Measurements from ENCODE around the gene COL4A5.
A peak's percentile ranks its signal among the peaks of the same experiment; 100 is the strongest.
"Not testable (repeated sequence)": the region's sequence is repeated elsewhere in the genome, so short reads cannot be mapped to it uniquely, and the experiment has no call there.

The COL4A5 gene

GRCh38 chrX:108453841-108454240 lies 14.2 kb downstream of the COL4A5 start:
- DNase-seq (ENCODE audit: low read depth, low spot score) = no peak

- DNase-seq (ENCODE audit: low read depth, low spot score) = no peak
These were observed 17.4 kb downstream of the COL4A5 start for GRCh38 chrX:108456971-108457477.

- no peak for DNase-seq (ENCODE audit: low read depth, low spot score)
These were observed 25.0 kb downstream of the COL4A5 start for GRCh38 chrX:108464604-108465003.

- DNase-seq (ENCODE audit: low read depth, low spot score) = no peak
These were observed 28.8 kb downstream of the COL4A5 start for GRCh38 chrX:108468486-108468885.

- DNase-seq (ENCODE audit: low read depth, low spot score) = no peak
These were observed 34.3 kb downstream of the COL4A5 start for GRCh38 chrX:108473979-108474378.

GRCh38 chrX:108481528-108481927 lies 41.9 kb downstream of the COL4A5 start:
- DNase-seq (ENCODE audit: low read depth, low spot score) = not testable (repeated sequence)

- no peak for DNase-seq (ENCODE audit: low read depth, low spot score)
These were observed 44.6 kb downstream of the COL4A5 start for GRCh38 chrX:108484251-108484650.

GRCh38 chrX:108485960-108486359 lies 46.3 kb downstream of the COL4A5 start:
- no peak for DNase-seq (ENCODE audit: low read depth, low spot score)

GRCh38 chrX:108494406-108495090 lies 54.9 kb downstream of the COL4A5 start:
- DNase-seq (ENCODE audit: low read depth, low spot score) = no peak

- no peak for DNase-seq (ENCODE audit: low read depth, low spot score)
These were observed 72.1 kb downstream of the COL4A5 start for GRCh38 chrX:108511721-108512120.

- DNase-seq (ENCODE audit: low read depth, low spot score) = no peak
These were observed 76.5 kb downstream of the COL4A5 start for GRCh38 chrX:108516184-108516583.

GRCh38 chrX:108527724-108528123 lies 88.1 kb downstream of the COL4A5 start:
- DNase-seq (ENCODE audit: low read depth, low spot score) = no peak

GRCh38 chrX:108537005-108537404 lies 97.4 kb downstream of the COL4A5 start:
- peak; percentile 6 for DNase-seq (ENCODE audit: low read depth, low spot score)

- no peak for DNase-seq (ENCODE audit: low read depth, low spot score)
These were observed 101.6 kb downstream of the COL4A5 start for GRCh38 chrX:108541286-108541685.

GRCh38 chrX:108557580-108557979 lies 117.9 kb downstream of the COL4A5 start:
- DNase-seq (ENCODE audit: low read depth, low spot score) = no peak

- DNase-seq (ENCODE audit: low read depth, low spot score) = no peak
These were observed 118.6 kb downstream of the COL4A5 start for GRCh38 chrX:108558217-108558616.

- no peak for DNase-seq (ENCODE audit: low read depth, low spot score)
These were observed 133.5 kb downstream of the COL4A5 start for GRCh38 chrX:108573136-108573535.

GRCh38 chrX:108582151-108582550 lies 142.5 kb downstream of the COL4A5 start:
- DNase-seq (ENCODE audit: low read depth, low spot score) = no peak

- DNase-seq (ENCODE audit: low read depth, low spot score) = no peak
These were observed 145.1 kb downstream of the COL4A5 start for GRCh38 chrX:108584617-108585211.

GRCh38 chrX:108590496-108590895 lies 150.9 kb downstream of the COL4A5 start:
- DNase-seq (ENCODE audit: low read depth, low spot score) = no peak

GRCh38 chrX:108601276-108601675 lies 161.6 kb downstream of the COL4A5 start:
- DNase-seq (ENCODE audit: low read depth, low spot score) = no peak

- no peak for DNase-seq (ENCODE audit: low read depth, low spot score)
These were observed 170.5 kb downstream of the COL4A5 start for GRCh38 chrX:108610141-108610540.

- DNase-seq (ENCODE audit: low read depth, low spot score) = no peak
These were observed 175.0 kb downstream of the COL4A5 start for GRCh38 chrX:108614616-108615015.
